HEK293 (cell line): Measurements from ENCODE around the gene RB1.

Experiments
- CTCF ChIA-PET: fragments of 350-600 bp; formaldehyde crosslinking; extraction: SDS; loops from one replicate; lab custom pipeline; 2021; ENCODE audit warnings: antibody characterized with exemption; lab: Yijun Ruan, JAX
- POLR2A ChIA-PET: fragments of 300-600 bp; formaldehyde crosslinking; extraction: SDS; loops from one replicate; lab custom pipeline; 2020; ENCODE audit warnings: antibody characterized with exemption, inconsistent platforms; lab: Yijun Ruan, JAX
- H3K27ac ChIP-seq: fragments of 200-500 bp; sonication (Bioruptor generic); 2 replicates; pipeline ENCODE4 v1.5.1; 2014; ENCODE audit warnings: low read depth, low read length, control low read depth, inconsistent platforms; ENCODE audit errors: extremely low read depth
- H3K36me3 ChIP-seq, 2 experiments: fragments of 200-500 bp in 1 of 2; sonication (Bioruptor generic) in 1 of 2; 1 replicate in 1 of 2; 2 replicates in 1 of 2; pipeline ENCODE4 v1.5.1; 2014 to 2017; ENCODE audit warnings: inconsistent platforms in 2 of 2, low read length in 2 of 2; ENCODE audit not compliant: control insufficient read depth in 2 of 2, insufficient read depth in 1 of 2
- H3K4me1 ChIP-seq: fragments of 200-500 bp; sonication (Bioruptor generic); 2 replicates; pipeline ENCODE4 v1.5.1; 2014; ENCODE audit warnings: mild to moderate bottlenecking, low read length, inconsistent platforms; ENCODE audit not compliant: control insufficient read depth, insufficient read depth
- H3K4me3 ChIP-seq: 2 replicates; pipeline ENCODE4 v1.5.1; 2011; ENCODE audit warnings: low read depth, mild to moderate bottlenecking, control low read depth, low read length, moderate library complexity
- H3K9me3 ChIP-seq: fragments of 200-500 bp; sonication (Bioruptor generic); 2 replicates; pipeline ENCODE4 v1.5.1; 2014; ENCODE audit warnings: low read depth, low read length, inconsistent platforms; ENCODE audit not compliant: control insufficient read depth, insufficient read depth
- BCL11A ChIP-seq: fragments of 450-650 bp; formaldehyde crosslinking; IDR thresholded peaks from 2 replicates; pipeline ENCODE4 v1.5.1; 2016; ENCODE audit warnings: low read depth, missing biosample characterization, missing genetic modification characterization
- BCL6B ChIP-seq: fragments of 450-650 bp; formaldehyde crosslinking; IDR thresholded peaks from 2 replicates; pipeline ENCODE4 v1.5.1; 2017; ENCODE audit warnings: missing biosample characterization, missing genetic modification characterization
- HOXD13 ChIP-seq: sonication (generic); formaldehyde crosslinking; IDR thresholded peaks from 2 replicates; pipeline ENCODE4 v1.8.0; 2022; ENCODE audit warnings: missing genetic modification reagents, borderline replicate concordance
- MYNN ChIP-seq: fragments of 450-650 bp; formaldehyde crosslinking; IDR thresholded peaks from 2 replicates; pipeline ENCODE4 v1.5.1; 2016; ENCODE audit warnings: missing biosample characterization, missing genetic modification characterization, borderline replicate concordance
- PBX3 ChIP-seq: sonication (generic); formaldehyde crosslinking; IDR thresholded peaks from 2 replicates; pipeline ENCODE4 v1.8.1; 2022; ENCODE audit warnings: mild to moderate bottlenecking, moderate library complexity, missing genetic modification reagents
- ZIC2 ChIP-seq: fragments of 450-650 bp; formaldehyde crosslinking; IDR thresholded peaks from 2 replicates; pipeline ENCODE4 v1.5.1; 2016; ENCODE audit warnings: missing biosample characterization, missing genetic modification characterization
- ZNF202 ChIP-seq: fragments of 450-650 bp; formaldehyde crosslinking; IDR thresholded peaks from 2 replicates; pipeline ENCODE4 v1.5.1; 2016; ENCODE audit warnings: missing biosample characterization, missing genetic modification characterization, borderline replicate concordance
- ZNF211 ChIP-seq: fragments of 450-650 bp; formaldehyde crosslinking; IDR thresholded peaks from 2 replicates; pipeline ENCODE4 v1.5.1; 2016; ENCODE audit warnings: low read depth, missing biosample characterization, missing genetic modification characterization
- ZNF23 ChIP-seq: fragments of 450-650 bp; formaldehyde crosslinking; IDR thresholded peaks from 2 replicates; pipeline ENCODE4 v1.5.1; 2016; ENCODE audit warnings: missing biosample characterization, missing genetic modification characterization, borderline replicate concordance
- ZNF24 ChIP-seq: fragments of 450-650 bp; formaldehyde crosslinking; IDR thresholded peaks from 2 replicates; pipeline ENCODE4 v1.5.1; 2016; ENCODE audit warnings: missing biosample characterization, missing genetic modification characterization
- ZNF266 ChIP-seq: fragments of 450-650 bp; formaldehyde crosslinking; IDR thresholded peaks from 2 replicates; pipeline ENCODE4 v1.5.1; 2016; ENCODE audit warnings: missing biosample characterization, missing genetic modification characterization, low read depth
- ZNF324 ChIP-seq: fragments of 450-650 bp; formaldehyde crosslinking; IDR thresholded peaks from 2 replicates; pipeline ENCODE4 v1.5.1; 2016; ENCODE audit warnings: missing biosample characterization, missing genetic modification characterization
- ZNF341 ChIP-seq: fragments of 450-650 bp; formaldehyde crosslinking; IDR thresholded peaks from 2 replicates; pipeline ENCODE4; 2016; ENCODE audit warnings: low read depth, missing biosample characterization, missing genetic modification characterization
- ZNF366 ChIP-seq: fragments of 450-650 bp; formaldehyde crosslinking; conservative IDR thresholded peaks from 2 replicates; pipeline ENCODE4 v1.5.1; 2016; ENCODE audit warnings: missing biosample characterization, missing genetic modification characterization
- ZNF416 ChIP-seq: fragments of 450-650 bp; formaldehyde crosslinking; IDR thresholded peaks from 2 replicates; pipeline ENCODE4 v1.5.1; 2016; ENCODE audit warnings: missing biosample characterization, missing genetic modification characterization
- ZNF433 ChIP-seq: fragments of 450-650 bp; formaldehyde crosslinking; IDR thresholded peaks from 2 replicates; pipeline ENCODE4 v1.5.1; 2016; ENCODE audit warnings: missing biosample characterization, missing genetic modification characterization, low read depth
- ZNF510 ChIP-seq: fragments of 450-650 bp; formaldehyde crosslinking; IDR thresholded peaks from 2 replicates; pipeline ENCODE4 v1.5.1; 2018; ENCODE audit warnings: mild to moderate bottlenecking, missing genetic modification characterization, missing biosample characterization; ENCODE audit not compliant: insufficient replicate concordance
- ZNF514 ChIP-seq: fragments of 450-650 bp; formaldehyde crosslinking; IDR thresholded peaks from 2 replicates; pipeline ENCODE4 v1.5.1; 2016; ENCODE audit warnings: missing biosample characterization, missing genetic modification characterization
- ZNF555 ChIP-seq: fragments of 450-650 bp; formaldehyde crosslinking; conservative IDR thresholded peaks from 2 replicates; pipeline ENCODE4 v1.5.1; 2017; ENCODE audit warnings: missing biosample characterization, mild to moderate bottlenecking, missing genetic modification characterization, inconsistent platforms
- ZNF571 ChIP-seq: fragments of 450-650 bp; formaldehyde crosslinking; IDR thresholded peaks from 2 replicates; pipeline ENCODE4 v1.5.0; 2017; ENCODE audit warnings: missing biosample characterization, missing genetic modification characterization
- ZNF600 ChIP-seq: fragments of 450-650 bp; formaldehyde crosslinking; IDR thresholded peaks from 2 replicates; pipeline ENCODE4 v1.5.1; 2016; ENCODE audit warnings: missing biosample characterization, missing genetic modification characterization
- ZNF768 ChIP-seq: fragments of 450-650 bp; formaldehyde crosslinking; IDR thresholded peaks from 2 replicates; pipeline ENCODE4 v1.5.1; 2018; ENCODE audit warnings: missing biosample characterization, mild to moderate bottlenecking, missing genetic modification characterization
- ZNF837 ChIP-seq: fragments of 450-650 bp; formaldehyde crosslinking; IDR thresholded peaks from 2 replicates; pipeline ENCODE4 v1.5.1; 2016; ENCODE audit warnings: missing biosample characterization, missing genetic modification characterization
- TF ChIP-seq, protein P1 (sequence below): fragments of 450-650 bp; formaldehyde crosslinking; IDR thresholded peaks from 2 replicates; pipeline ENCODE4 v1.5.1; 2016; ENCODE audit warnings: missing biosample characterization, missing genetic modification characterization
- TF ChIP-seq, protein P2 (sequence below): fragments of 450-650 bp; formaldehyde crosslinking; IDR thresholded peaks from 2 replicates; pipeline ENCODE4 v1.5.1; 2016; ENCODE audit warnings: missing biosample characterization, missing genetic modification characterization
- TF ChIP-seq, protein P3 (sequence below): fragments of 450-650 bp; formaldehyde crosslinking; IDR thresholded peaks from 2 replicates; pipeline ENCODE4 v1.5.1; 2016; ENCODE audit warnings: missing biosample characterization, missing genetic modification characterization
- TF ChIP-seq, protein P4 (sequence below): fragments of 450-650 bp; formaldehyde crosslinking; IDR thresholded peaks from 2 replicates; pipeline ENCODE4 v1.5.1; 2016; ENCODE audit warnings: missing biosample characterization, missing genetic modification characterization

The RB1 gene

GRCh38 chr13:48403913-48404312 is 100.4 kb downstream of the RB1 start:
- TF ChIP-seq ZNF366 (tag by site-specific recombination) = no peak
- no peak for TF ChIP-seq ZNF768
- no peak for TF ChIP-seq ZNF324 (tag by site-specific recombination)
- TF ChIP-seq PBX3 (CRISPR knock-in tag) = no peak
- no peak for TF ChIP-seq ZNF555 (tag by site-specific recombination)
- TF ChIP-seq, protein P1, sequence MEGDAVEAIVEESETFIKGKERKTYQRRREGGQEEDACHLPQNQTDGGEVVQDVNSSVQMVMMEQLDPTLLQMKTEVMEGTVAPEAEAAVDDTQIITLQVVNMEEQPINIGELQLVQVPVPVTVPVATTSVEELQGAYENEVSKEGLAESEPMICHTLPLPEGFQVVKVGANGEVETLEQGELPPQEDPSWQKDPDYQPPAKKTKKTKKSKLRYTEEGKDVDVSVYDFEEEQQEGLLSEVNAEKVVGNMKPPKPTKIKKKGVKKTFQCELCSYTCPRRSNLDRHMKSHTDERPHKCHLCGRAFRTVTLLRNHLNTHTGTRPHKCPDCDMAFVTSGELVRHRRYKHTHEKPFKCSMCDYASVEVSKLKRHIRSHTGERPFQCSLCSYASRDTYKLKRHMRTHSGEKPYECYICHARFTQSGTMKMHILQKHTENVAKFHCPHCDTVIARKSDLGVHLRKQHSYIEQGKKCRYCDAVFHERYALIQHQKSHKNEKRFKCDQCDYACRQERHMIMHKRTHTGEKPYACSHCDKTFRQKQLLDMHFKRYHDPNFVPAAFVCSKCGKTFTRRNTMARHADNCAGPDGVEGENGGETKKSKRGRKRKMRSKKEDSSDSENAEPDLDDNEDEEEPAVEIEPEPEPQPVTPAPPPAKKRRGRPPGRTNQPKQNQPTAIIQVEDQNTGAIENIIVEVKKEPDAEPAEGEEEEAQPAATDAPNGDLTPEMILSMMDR (tag by site-specific recombination) = no peak
- no peak for TF ChIP-seq HOXD13 (CRISPR knock-in tag)
- no peak for TF ChIP-seq ZNF514 (tag by site-specific recombination)
- TF ChIP-seq ZNF202 (tag by site-specific recombination) = no peak
- TF ChIP-seq ZNF510 = no peak
- no peak for TF ChIP-seq BCL6B (tag by site-specific recombination)
- Histone ChIP-seq H3K27ac (no peak overlapping the region), H3K36me3 (no peaks in the 10 kb centered on the region), H3K4me1 (peaks cover 17% of the 10 kb centered on the region), H3K9me3 (no peaks in the 10 kb centered on the region), H3K4me3 (no peak overlapping the region)
- ChIA-PET POLR2A (no interaction called here), CTCF (no interaction called here)

- POLR2A ChIA-PET = no interaction called here
- peaks cover 15% of the 10 kb centered on the region for H3K4me1 ChIP-seq
- no peaks in the 10 kb centered on the region for H3K36me3 ChIP-seq
- H3K4me3 ChIP-seq = no peak overlapping the region
- CTCF ChIA-PET = no interaction called here
- no peak overlapping the region for H3K27ac ChIP-seq
- no peak for TF ChIP-seq ZNF23 (tag by site-specific recombination)
- no peak for TF ChIP-seq ZNF416 (tag by site-specific recombination)
- TF ChIP-seq, protein P2, sequence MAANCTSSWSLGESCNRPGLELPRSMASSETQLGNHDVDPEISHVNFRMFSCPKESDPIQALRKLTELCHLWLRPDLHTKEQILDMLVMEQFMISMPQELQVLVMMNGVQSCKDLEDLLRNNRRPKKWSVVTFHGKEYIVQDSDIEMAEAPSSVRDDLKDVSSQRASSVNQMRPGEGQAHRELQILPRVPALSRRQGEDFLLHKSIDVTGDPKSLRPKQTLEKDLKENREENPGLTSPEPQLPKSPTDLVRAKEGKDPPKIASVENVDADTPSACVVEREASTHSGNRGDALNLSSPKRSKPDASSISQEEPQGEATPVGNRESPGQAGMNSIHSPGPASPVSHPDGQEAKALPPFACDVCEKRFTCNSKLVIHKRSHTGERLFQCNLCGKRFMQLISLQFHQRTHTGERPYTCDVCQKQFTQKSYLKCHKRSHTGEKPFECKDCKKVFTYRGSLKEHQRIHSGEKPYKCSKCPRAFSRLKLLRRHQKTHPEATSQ = no peak
- no peak for TF ChIP-seq MYNN (tag by site-specific recombination)
- no peaks in the 10 kb centered on the region for H3K9me3 ChIP-seq
These were observed 101.4 kb downstream of the RB1 start for GRCh38 chr13:48404952-48405351.

DNA sequence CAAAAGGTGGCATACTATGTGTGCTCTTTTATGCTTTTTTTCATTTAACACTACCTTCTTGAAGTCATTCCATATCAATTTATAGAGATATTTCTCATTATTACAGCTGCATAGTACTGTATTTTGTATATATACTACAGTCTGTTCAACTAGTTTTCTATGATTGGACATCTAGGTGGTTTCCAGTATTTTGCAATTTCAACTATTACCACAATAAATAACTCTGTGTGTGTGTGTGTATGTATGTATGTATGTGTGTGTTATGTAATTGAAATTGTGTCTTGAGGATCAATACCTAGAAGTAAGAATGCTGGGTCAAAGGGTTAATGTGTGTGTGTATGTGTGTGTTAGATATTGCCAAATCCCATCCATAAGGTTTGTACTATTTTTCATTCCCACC is 102.3 kb downstream of the RB1 start:
- POLR2A ChIA-PET = no interaction called here
- CTCF ChIA-PET = no interaction called here
- Histone ChIP-seq H3K4me1 (peaks cover 5% of the 10 kb centered on the region), H3K27ac (no peak overlapping the region), H3K4me3 (no peak overlapping the region), H3K9me3 (no peaks in the 10 kb centered on the region), H3K36me3 (no peaks in the 10 kb centered on the region)
- TF ChIP-seq ZNF571 (tag by site-specific recombination) = no peak
- no peak for TF ChIP-seq ZNF341 (tag by site-specific recombination)
- TF ChIP-seq ZNF211 (tag by site-specific recombination) = no peak
- no peak for TF ChIP-seq ZNF433 (tag by site-specific recombination)
- no peak for TF ChIP-seq ZIC2 (tag by site-specific recombination)
- TF ChIP-seq, protein P3, sequence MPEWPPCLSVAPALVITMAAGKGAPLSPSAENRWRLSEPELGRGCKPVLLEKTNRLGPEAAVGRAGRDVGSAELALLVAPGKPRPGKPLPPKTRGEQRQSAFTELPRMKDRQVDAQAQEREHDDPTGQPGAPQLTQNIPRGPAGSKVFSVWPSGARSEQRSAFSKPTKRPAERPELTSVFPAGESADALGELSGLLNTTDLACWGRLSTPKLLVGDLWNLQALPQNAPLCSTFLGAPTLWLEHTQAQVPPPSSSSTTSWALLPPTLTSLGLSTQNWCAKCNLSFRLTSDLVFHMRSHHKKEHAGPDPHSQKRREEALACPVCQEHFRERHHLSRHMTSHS = no peak
- no peak for TF ChIP-seq BCL11A
- TF ChIP-seq, protein P4, sequence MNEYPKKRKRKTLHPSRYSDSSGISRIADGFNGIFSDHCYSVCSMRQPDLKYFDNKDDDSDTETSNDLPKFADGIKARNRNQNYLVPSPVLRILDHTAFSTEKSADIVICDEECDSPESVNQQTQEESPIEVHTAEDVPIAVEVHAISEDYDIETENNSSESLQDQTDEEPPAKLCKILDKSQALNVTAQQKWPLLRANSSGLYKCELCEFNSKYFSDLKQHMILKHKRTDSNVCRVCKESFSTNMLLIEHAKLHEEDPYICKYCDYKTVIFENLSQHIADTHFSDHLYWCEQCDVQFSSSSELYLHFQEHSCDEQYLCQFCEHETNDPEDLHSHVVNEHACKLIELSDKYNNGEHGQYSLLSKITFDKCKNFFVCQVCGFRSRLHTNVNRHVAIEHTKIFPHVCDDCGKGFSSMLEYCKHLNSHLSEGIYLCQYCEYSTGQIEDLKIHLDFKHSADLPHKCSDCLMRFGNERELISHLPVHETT = no peak
- TF ChIP-seq ZNF600 = no peak
- TF ChIP-seq ZNF24 (tag by site-specific recombination) = no peak
- no peak for TF ChIP-seq ZNF266
- no peak for TF ChIP-seq ZNF837
